ENCODE results near the gene LDHAL6B. TPM values are rescaled to one million over a fixed set of nuclear protein-coding genes. Genes with fewer than 3 reads are reported as not detected.
"Not testable (repeated sequence)": the region's sequence is repeated elsewhere in the genome, so short reads cannot be mapped to it uniquely, and the experiment has no call there.

The LDHAL6B gene
- polyA plus RNA-seq (ENCODE audit: insufficient read length) = 0.23 TPM
- long read RNA-seq, donor 1 = 0 reads
- long read RNA-seq, donor 2 = 0 reads
- long read RNA-seq, donor 3 = 0 reads
- long read RNA-seq, donor 4 = 0 reads
- long read RNA-seq, donor 5 = 0 reads
- long read RNA-seq, donor 6, partial matches to known transcripts = 0 of 1 reads
- long read RNA-seq, donor 6, other reads (novel, unspliced or antisense) = 0 of 1 reads
- long read RNA-seq, donor 7 = 0 reads
- long read RNA-seq, donor 8 = 0 reads

DNA sequence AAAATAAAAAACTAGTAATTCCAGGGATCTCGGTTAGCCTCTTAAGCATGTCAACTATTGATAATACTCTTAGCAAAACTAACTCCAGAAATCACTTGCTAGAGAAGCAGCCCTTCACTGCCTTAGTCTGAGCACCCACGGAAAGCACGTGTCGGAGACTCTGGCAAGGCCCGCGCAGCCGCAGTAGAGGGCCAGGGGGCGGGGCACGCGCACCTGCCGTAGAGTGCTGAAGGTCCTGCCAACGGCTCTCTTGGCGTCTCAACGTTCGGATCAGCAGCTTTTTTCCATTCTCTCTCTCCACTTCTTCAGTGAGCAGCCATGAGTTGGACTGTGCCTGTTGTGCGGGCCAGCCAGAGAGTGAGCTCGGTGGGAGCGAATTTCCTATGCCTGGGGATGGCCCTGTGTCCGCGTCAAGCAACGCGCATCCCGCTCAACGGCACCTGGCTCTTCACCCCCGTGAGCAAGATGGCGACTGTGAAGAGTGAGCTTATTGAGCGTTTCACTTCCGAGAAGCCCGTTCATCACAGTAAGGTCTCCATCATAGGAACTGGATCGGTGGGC is at the start of gene LDHAL6B:
LDHAL6B (plus strand) TSS at position 221 of the 561 bp plus-strand sequence; CDS start at position 319, 98 bp downstream.
- no peak for DNase-seq

DNA sequence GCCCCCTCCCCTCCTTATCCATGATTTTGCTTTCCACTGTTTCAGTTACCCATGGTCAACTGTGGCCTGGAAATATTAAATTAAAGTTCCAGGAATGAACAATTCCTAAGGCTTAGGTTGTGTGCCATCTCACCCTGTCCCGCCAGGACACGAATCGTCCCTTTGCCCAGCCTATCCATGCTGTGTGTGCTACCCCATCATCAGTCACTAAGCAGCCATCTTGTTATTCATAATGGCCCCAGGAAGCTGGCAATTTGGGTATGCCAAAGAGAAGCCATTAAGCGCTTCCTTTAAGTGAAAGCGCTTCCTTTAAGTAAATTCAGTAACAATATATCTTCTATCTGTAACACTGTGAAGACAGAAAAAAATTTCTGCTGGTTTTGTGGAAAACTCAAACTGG is 49.2 kb upstream of the LDHAL6B start:
- no peak for DNase-seq

DNA sequence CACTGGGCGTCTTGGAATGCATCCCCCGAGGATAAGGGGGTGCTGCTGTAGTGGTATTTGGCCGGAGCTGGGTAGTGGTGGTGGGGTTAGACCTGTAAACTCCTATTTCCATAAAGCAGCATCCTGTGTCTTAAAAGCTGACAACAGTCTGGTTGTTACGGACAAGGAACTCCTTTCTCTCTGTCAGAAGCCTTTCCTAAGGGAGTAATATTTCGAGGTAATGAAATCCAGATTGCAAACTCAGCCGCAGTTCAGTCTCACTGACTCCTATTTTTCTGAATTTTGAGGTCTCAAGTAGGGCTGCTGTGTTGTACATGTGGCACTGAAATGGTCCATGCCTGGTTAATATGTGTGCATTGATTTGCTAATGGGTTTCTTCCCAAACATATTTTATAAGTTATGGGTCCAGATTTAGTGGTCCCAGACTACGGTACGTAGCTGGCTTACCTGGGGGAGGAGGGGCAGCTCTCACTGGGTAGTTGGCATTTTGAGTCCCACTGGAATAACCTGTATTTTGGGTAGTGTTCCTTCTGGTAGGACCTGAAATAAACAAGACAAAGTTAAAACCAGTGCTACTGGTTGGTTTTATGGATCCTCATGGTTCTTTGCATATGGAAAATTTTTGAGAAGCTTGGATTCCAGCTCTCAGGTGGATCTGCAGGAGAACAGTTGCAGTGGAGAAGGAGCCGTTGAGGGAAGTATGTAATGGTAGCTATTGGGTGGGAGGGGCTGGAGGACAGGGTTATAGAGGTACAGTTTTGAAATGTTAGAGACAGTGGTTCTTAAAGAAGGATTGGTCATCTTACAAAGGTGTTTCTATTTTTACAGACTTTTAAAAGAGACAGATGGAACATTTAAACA is 48.6 kb upstream of the LDHAL6B start:
- DNase-seq = no peak

DNA sequence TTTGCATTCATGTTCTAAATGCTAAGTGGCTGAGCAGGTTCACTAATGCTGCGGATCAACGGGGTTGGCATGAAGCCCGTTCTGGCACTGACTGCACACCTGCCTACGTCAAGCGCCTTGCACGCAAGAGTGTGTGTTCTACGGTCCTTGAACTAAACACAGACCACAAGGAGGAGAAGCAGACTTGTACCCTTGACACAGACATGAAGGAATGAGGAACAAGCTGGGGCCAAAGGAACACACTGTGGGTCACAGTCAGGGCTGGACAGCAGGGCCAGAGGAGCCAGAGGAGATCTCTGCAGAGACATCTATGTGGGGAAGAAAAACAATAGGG is 48.0 kb upstream of the LDHAL6B start:
- no peak for DNase-seq

GRCh38 chr15:59159210-59159609 is 47.4 kb upstream of the LDHAL6B start:
- no peak for DNase-seq

DNA sequence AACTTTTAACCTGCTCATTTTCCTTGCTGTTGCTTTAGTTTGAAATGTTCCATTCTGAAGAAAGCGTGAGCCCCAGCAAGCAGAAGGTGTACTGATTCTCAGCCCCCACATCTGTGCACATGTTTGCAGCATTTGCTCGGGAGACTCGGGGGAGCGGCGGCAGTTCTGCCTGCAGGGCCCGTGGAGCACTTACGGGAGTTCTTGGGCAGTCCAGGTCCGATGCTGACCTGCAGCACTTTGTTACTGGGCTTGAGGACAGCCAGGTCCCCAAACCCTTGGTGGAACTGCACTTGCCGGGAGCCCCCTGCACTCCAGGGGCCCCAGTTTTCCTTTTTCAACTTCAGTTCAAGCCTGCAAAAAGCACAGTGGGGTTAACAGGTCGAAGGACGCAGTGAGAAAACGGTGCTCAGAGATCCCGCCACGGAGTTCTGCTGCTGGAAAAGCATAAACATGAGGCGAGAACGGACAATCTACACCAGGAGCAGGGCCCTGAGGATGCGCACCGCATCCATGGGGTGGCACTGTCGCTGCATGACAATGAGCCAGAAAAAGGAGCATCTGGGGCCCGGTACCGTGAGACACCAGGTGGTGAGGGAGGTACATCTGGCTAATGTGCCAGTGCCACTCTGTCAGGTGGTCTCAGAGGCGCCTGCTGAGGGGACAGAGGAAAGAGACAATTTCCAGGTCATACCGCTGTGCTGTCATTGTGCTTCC is 45.6 kb upstream of the LDHAL6B start:
- no peak for DNase-seq

- DNase-seq = not testable (repeated sequence)
These were observed 44.6 kb upstream of the LDHAL6B start for GRCh38 chr15:59162080-59162479.

- DNase-seq = peak; percentile 33
These were observed 40.9 kb upstream of the LDHAL6B start for GRCh38 chr15:59165726-59166125.

DNA sequence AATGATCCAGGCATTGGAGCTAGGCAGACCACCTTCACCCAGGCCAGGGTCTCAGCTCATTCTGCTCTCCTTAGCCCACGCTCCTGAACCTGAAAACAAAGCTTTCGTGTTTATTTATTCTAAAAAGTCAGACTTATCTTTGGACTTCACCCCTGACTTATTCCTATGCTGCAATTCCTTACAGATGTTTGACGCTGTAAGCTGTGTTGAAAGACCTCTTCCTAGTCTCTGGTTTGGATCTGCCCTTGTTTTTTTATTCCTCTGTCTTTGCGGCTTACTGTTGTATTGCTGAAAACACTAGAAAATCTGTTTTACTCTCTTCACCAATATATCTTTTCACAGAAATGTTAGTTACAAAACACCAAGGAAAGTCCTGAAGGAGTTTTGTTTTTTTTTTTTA is 40.5 kb upstream of the LDHAL6B start:
- DNase-seq = no peak

- no peak for DNase-seq
These were observed 39.9 kb upstream of the LDHAL6B start for GRCh38 chr15:59166601-59167265.

DNA sequence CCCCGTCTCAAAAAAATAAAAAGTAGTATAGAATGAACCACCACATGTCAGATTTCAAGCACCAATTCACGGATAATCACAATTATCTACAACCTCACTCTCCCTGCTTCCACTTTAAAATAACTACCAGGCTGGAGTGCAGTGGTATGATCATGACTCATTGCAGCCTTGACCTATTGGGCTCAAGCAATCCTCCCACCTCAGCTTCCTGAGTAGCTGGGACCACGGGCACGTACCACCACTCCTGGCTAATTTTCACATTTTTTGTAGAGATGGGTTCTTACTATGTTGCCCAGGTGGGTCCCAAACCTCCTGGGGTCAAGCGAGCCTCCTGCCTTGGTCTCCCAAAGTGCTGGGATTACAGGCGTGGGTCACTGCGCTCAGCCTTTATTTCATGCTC is 38.1 kb upstream of the LDHAL6B start:
- DNase-seq = no peak

DNA sequence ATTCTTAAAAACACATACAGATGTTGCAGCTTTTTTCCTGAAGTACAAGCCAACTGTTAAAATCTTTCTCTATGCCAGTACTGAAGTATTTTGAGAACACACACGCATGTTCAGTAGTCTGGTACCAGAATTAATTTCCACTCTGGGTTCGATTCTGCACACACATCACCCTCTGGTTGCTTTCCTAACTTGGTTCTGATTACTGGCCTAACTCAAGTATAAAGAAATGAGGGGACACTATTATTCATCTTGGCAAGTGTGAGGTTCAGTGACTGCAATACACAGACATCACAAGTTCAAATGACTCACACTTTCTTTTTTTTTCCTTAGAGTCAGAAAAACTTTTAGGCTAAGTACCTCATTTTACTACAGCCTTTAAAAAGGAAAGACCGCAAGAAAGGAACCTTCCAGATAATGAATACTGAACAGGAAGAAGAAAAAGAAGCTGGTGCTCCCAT is 37.4 kb upstream of the LDHAL6B start:
- no peak for DNase-seq

DNA sequence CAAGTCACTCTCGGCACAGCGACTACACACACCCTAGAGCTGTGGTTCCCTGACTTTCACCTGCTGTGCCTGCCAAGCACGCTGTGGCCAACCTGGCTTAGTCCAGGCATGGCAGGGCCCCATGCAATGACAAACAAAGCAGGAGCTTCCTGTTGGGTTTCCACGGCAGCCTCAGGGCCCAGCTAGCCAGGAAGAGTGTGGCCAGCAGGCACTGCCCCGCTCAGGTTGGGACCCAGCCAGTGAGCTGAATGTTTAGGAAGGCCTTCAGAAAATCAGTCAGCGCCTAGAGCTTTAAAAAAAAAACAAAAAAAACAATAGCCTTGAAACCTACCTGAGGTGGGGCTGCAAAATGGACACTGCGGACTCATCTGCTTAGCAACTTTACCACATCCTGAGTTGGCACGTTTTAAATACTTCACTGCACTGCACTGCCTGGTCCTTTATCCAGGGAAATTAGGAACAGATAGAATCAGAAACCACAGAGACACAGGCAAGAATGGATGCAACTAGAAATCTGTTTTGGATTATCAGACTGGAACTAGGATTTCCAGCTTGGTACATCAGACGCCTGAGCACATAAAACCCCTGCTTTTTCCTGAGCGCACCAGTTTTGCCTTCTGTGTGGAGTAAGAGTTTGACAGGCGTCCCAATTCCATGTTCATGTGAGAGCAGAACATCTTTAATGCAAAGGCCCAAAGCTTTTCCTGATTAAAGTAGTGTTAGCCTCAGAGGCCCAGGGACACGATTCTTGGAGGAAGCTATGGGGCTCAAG is 36.2 kb upstream of the LDHAL6B start:
- no peak for DNase-seq

- DNase-seq = no peak
These were observed 35.6 kb upstream of the LDHAL6B start for GRCh38 chr15:59171067-59171397.

DNA sequence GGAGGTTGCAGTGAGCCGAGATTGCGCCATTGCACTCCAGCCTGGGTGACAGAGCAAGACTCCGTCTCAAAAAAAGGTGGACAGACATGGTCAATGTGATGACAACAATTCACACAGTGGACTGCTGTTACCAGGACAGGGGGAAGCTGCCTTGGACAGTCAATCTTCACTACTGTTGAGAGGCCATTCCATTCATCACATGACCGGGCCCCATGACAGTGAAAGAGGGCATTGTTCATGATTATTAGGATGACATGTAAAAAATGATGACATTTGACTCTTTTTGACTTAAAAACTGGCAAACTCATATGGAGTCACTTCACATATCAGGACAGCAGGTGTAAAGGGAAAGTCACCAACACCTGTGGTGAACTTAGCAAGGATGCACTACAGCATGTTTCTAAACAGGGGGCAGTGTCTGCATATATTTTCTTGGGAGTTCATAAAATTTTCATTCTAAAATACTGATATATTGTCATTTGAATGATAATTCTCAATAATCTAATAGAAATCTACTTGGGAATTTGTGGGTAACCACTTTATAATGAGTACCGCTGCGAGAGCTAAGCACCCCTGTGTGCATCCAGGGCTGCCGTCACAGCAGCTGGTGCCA is 34.2 kb upstream of the LDHAL6B start:
- no peak for DNase-seq

DNA sequence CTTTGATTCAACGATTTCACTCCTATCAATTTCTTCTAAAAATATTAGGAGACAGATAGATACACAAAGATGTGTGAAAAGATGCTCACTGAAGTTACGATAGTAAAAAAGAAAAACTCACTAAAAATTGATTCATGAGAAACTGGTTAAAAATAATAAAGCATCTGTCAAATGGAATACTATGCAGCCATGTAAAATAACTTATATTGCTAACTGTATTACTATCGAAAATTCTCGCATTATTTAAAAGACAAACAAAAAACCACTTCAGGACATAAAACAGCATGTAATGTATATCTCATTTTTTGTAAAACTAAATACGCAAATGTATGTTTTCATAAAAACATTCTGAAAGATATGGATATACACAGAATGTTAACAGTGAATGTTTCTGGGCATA is 33.4 kb upstream of the LDHAL6B start:
- no peak for DNase-seq

DNA sequence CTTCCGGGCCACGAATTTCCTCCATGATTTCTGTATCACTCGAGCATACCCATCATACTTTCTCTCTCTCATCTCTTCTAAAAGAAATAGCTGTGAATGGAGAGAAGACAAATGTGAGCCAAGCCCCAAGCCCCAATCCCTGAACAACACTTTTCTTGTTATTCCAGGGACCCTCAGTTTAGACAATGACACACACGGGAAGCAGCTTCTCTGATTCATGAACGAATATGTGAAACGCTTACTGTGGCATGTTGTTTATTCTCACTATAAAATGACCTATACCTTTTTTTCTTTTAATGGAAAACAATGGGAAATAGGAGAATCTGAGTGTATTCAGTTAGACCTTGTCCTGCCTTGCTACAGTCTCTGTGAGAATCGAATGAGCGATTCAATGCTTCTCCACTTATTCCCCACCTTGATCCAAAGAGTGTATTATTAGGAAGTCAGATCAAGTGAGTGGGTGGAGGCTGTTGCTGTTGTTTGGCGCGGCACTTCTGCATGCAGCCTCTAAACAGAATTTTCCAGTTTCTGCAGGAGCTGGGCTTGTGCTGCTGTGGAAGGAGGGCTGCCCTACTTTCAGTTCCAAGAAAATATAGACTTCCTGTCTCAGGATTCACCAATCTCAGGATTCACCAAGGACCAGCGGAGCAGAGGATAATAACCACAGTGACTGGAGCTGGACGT is 32.4 kb upstream of the LDHAL6B start:
- no peak for DNase-seq

GRCh38 chr15:59174835-59175831 is 31.5 kb upstream of the LDHAL6B start:
- no peak for DNase-seq

Measured in left kidney (tissue), 8 donors.